MV-4-11 (cell line): ENCODE results near the gene ZNF747.
A peak's percentile ranks its signal among the peaks of the same experiment; 100 is the strongest.

Experiments
- DNase-seq: peaks from one replicate; lab custom pipeline; 2025; lab: John Stamatoyannopoulos, UW

Gene ZNF747

GRCh38 chr16:30534368-30535105, at the start of gene ZNF747:
Gene ZNF747, minus strand, starts transcription at chr16:30534858. Its CDS starts 179 bp downstream, at chr16:30534679.
- DNase-seq: peak; percentile 78

GRCh38 chr16:30582611-30583340, 48.1 kb upstream of the ZNF747 start:
- DNase-seq: no peak

GRCh38 chr16:30581457-30581856, 46.8 kb upstream of the ZNF747 start:
- DNase-seq: no peak

GRCh38 chr16:30574678-30575077, 40.0 kb upstream of the ZNF747 start:
- DNase-seq: no peak

- DNase-seq: peak; percentile 98
Observed at GRCh38 chr16:30571445-30572322, 37.0 kb upstream of the ZNF747 start, which contains the start of gene ZNF688. Gene ZNF688, minus strand, starts transcription at chr16:30571714. Its CDS starts 85 bp downstream, at chr16:30571629.

- DNase-seq: no peak
Observed at GRCh38 chr16:30570636-30571444, 36.2 kb upstream of the ZNF747 start.

- no peak for DNase-seq
Observed at GRCh38 chr16:30569746-30570635, 35.3 kb upstream of the ZNF747 start.

- DNase-seq: no peak
Observed at GRCh38 chr16:30569281-30569680, 34.6 kb upstream of the ZNF747 start.

- DNase-seq: peak; percentile 97
Observed at GRCh38 chr16:30567991-30568638, 33.5 kb upstream of the ZNF747 start.

- DNase-seq: no peak
Observed at GRCh38 chr16:30567160-30567990, 32.7 kb upstream of the ZNF747 start.

- DNase-seq: no peak
Observed at GRCh38 chr16:30566531-30566930, 31.9 kb upstream of the ZNF747 start.

GRCh38 chr16:30565984-30566383, 31.3 kb upstream of the ZNF747 start:
- DNase-seq: no peak

- no peak for DNase-seq
Observed at GRCh38 chr16:30565526-30565925, 30.9 kb upstream of the ZNF747 start.

- DNase-seq: no peak
Observed at GRCh38 chr16:30562021-30562420, 27.4 kb upstream of the ZNF747 start.

- DNase-seq: no peak
Observed at GRCh38 chr16:30561089-30561816, 26.6 kb upstream of the ZNF747 start.

- peak; percentile 69 for DNase-seq
Observed at GRCh38 chr16:30559690-30560089, 25.0 kb upstream of the ZNF747 start.

- no peak for DNase-seq
Observed at GRCh38 chr16:30558789-30559377, 24.2 kb upstream of the ZNF747 start.
